Measurements from ENCODE around the gene MIA3. TPM values are rescaled to one million over a fixed set of nuclear protein-coding genes. Genes with fewer than 3 reads are reported as not detected.

MIA3 gene
- total RNA-seq, 4 donors from 2014 or later = 25.1 to 57.5 (median 31.5) TPM

GRCh38 chr1:222627232-222627631 is 9.3 kb downstream of the MIA3 start:
- TF ChIP-seq CTCF (IDR thresholded peaks at IDR 0.05) = no peak
- no peak for TF ChIP-seq POLR2A (IDR thresholded peaks at IDR 0.05)
- WGBS, 2 donors = 77 to 82% methylated on average over 6 of the region's 6 CpGs
- H3K4me3 ChIP-seq (ENCODE audit: low read depth, poor library complexity, severe bottlenecking) = no peak overlapping the region
- no peak for DNase-seq (ENCODE audit: low spot score in 2 of 2)
- intact Hi-C loops (cut with DNase I; ENCODE audit: low total_unique reads) = no loop called here

- no peak overlapping the region for H3K4me3 ChIP-seq (ENCODE audit: low read depth, poor library complexity, severe bottlenecking)
These were observed 12.1 kb downstream of the MIA3 start for GRCh38 chr1:222629921-222630535.

GRCh38 chr1:222631611-222632208 is 13.8 kb downstream of the MIA3 start:
- 87 to 89% methylated on average over 3 of the region's 3 CpGs for WGBS, 2 donors
- no peak for TF ChIP-seq CTCF (IDR thresholded peaks at IDR 0.05)
- no peak for TF ChIP-seq POLR2A (IDR thresholded peaks at IDR 0.05)
- intact Hi-C loops (cut with DNase I; ENCODE audit: low total_unique reads) = loop anchor here (10.0 kb wide), 1 partner anchor 167 kb away; no protein-coding TSS in a partner anchor
- no peak for DNase-seq (ENCODE audit: low spot score in 2 of 2)
- no peak overlapping the region for H3K4me3 ChIP-seq (ENCODE audit: low read depth, poor library complexity, severe bottlenecking)

More at GRCh38 chr1:222629921-222630535, 12.1 kb downstream of the MIA3 start:
- no peak for DNase-seq (ENCODE audit: low spot score in 2 of 2)
- intact Hi-C loops (cut with DNase I; ENCODE audit: low total_unique reads) = loop anchor here (10.0 kb wide), 1 partner anchor 165 kb away; no protein-coding TSS in a partner anchor
- 88 to 91% methylated on average over 7 of the region's 7 CpGs for WGBS, 2 donors
- TF ChIP-seq CTCF (IDR thresholded peaks at IDR 0.05) (no peak), POLR2A (IDR thresholded peaks at IDR 0.05) (no peak)

- no peak overlapping the region for H3K4me3 ChIP-seq (ENCODE audit: low read depth, poor library complexity, severe bottlenecking)
- 62 to 68% methylated on average over 2 of the region's 2 CpGs for WGBS, 2 donors
- intact Hi-C loops (cut with DNase I; ENCODE audit: low total_unique reads) = loop anchor here (10.0 kb wide), 1 partner anchor 168 kb away; no protein-coding TSS in a partner anchor
- DNase-seq (ENCODE audit: low spot score in 2 of 2) = no peak
- TF ChIP-seq CTCF (IDR thresholded peaks at IDR 0.05) (no peak), POLR2A (IDR thresholded peaks at IDR 0.05) (no peak)
These were observed 14.9 kb downstream of the MIA3 start for GRCh38 chr1:222632749-222633148.

GRCh38 chr1:222634180-222635013 is 16.5 kb downstream of the MIA3 start:
- intact Hi-C loops (cut with DNase I; ENCODE audit: low total_unique reads) = loop anchor here (10.0 kb wide), 1 partner anchor 170 kb away; no protein-coding TSS in a partner anchor
- peak in 1 of 2 donors; percentile 89 for DNase-seq (ENCODE audit: low spot score in 2 of 2)
- no peak overlapping the region for H3K4me3 ChIP-seq (ENCODE audit: low read depth, poor library complexity, severe bottlenecking)
- peak in 1 of 3 donors; percentile 11 for TF ChIP-seq CTCF (IDR thresholded peaks at IDR 0.05)
- no peak for TF ChIP-seq POLR2A (IDR thresholded peaks at IDR 0.05)
- WGBS, 2 donors = 46 to 47% methylated on average over 7 of the region's 7 CpGs

Measured in lower leg skin (tissue), 4 donors.